ENCODE results near the gene PARP4. TPM values are rescaled to one million over a fixed set of nuclear protein-coding genes. Genes with fewer than 3 reads are reported as not detected.

Gene PARP4
- total RNA-seq, 4 donors from 2014 or later: 6.9 to 11.6 (median 7.6) TPM

- no peak overlapping the region for H3K27ac ChIP-seq
- in situ Hi-C loops (cut with MboI; ENCODE audit: low sequenced_read_pairs in 4 of 4): no loop called here
- ATAC-seq (no peak), DNase-seq (no peak)
- no peaks in the 10 kb centered on the region for H3K9me3 ChIP-seq
- no peaks in the 10 kb centered on the region for H3K36me3 ChIP-seq
- TF ChIP-seq POLR2A (IDR thresholded peaks at IDR 0.05) (no peak), CTCF (IDR thresholded peaks at IDR 0.05 in 4 of 5, conservative IDR thresholded peaks at IDR 0.05 in 1 of 5) (no peak)
- H3K27me3 ChIP-seq: no peaks in the 10 kb centered on the region
- H3K4me3 ChIP-seq: no peak overlapping the region
- intact Hi-C loops (cut with DNase I; ENCODE audit: low total_unique reads): no loop called here
- no peaks in the 10 kb centered on the region for H3K4me1 ChIP-seq
Measured at GRCh38 chr13:24505256-24505655, 7.3 kb downstream of the PARP4 start.

GRCh38 chr13:24503379-24503696, 9.2 kb downstream of the PARP4 start:
- in situ Hi-C loops (cut with MboI; ENCODE audit: low sequenced_read_pairs in 4 of 4): no loop called here
- TF ChIP-seq POLR2A (IDR thresholded peaks at IDR 0.05) (no peak), CTCF (IDR thresholded peaks at IDR 0.05 in 4 of 5, conservative IDR thresholded peaks at IDR 0.05 in 1 of 5) (no peak)
- DNase-seq (no peak), ATAC-seq (no peak)
- Histone ChIP-seq H3K27ac (no peak overlapping the region), H3K27me3 (no peaks in the 10 kb centered on the region), H3K4me3 (no peak overlapping the region), H3K4me1 (no peaks in the 10 kb centered on the region), H3K36me3 (no peaks in the 10 kb centered on the region), H3K9me3 (no peaks in the 10 kb centered on the region)
- intact Hi-C loops (cut with DNase I; ENCODE audit: low total_unique reads): no loop called here

GRCh38 chr13:24502533-24503378, 9.8 kb downstream of the PARP4 start:
- H3K4me3 ChIP-seq: no peak overlapping the region
- TF ChIP-seq POLR2A (IDR thresholded peaks at IDR 0.05) (no peak), CTCF (IDR thresholded peaks at IDR 0.05 in 4 of 5, conservative IDR thresholded peaks at IDR 0.05 in 1 of 5) (no peak)
- H3K27me3 ChIP-seq: no peaks in the 10 kb centered on the region
- H3K4me1 ChIP-seq: no peaks in the 10 kb centered on the region
- peaks cover 0 to 4% of the 10 kb centered on the region in 2 donors for H3K36me3 ChIP-seq
- intact Hi-C loops (cut with DNase I; ENCODE audit: low total_unique reads): no loop called here
- H3K9me3 ChIP-seq: no peaks in the 10 kb centered on the region
- ATAC-seq (no peak), DNase-seq (no peak)
- no peak overlapping the region for H3K27ac ChIP-seq
- in situ Hi-C loops (cut with MboI; ENCODE audit: low sequenced_read_pairs in 4 of 4): no loop called here

GRCh38 chr13:24500977-24501376, 11.6 kb downstream of the PARP4 start:
- H3K27me3 ChIP-seq: no peaks in the 10 kb centered on the region
- no peak overlapping the region for H3K4me3 ChIP-seq
- no peak overlapping the region for H3K27ac ChIP-seq
- no peaks in the 10 kb centered on the region for H3K9me3 ChIP-seq
- in situ Hi-C loops (cut with MboI; ENCODE audit: low sequenced_read_pairs in 4 of 4) (no loop called here), intact Hi-C loops (cut with DNase I; ENCODE audit: low total_unique reads) (no loop called here)
- no peak for ATAC-seq
- TF ChIP-seq POLR2A (IDR thresholded peaks at IDR 0.05) (no peak), CTCF (IDR thresholded peaks at IDR 0.05 in 4 of 5, conservative IDR thresholded peaks at IDR 0.05 in 1 of 5) (no peak)
- H3K4me1 ChIP-seq: no peaks in the 10 kb centered on the region
- DNase-seq: no peak
- H3K36me3 ChIP-seq: peaks cover 0 to 18% of the 10 kb centered on the region in 2 donors

Measured in gastrocnemius medialis (tissue), 4 donors.